HG02840 (cell line): Measurements from ENCODE around the gene FBRSL1.

Experiments used
- ATAC-seq: cut with Tn5 transposase; IDR thresholded peaks from one replicate; pipeline ENCODE4 v1.9.1; 2021; ENCODE audit warnings: mild to moderate bottlenecking, moderate library complexity, moderate number of reproducible peaks; ENCODE audit not compliant: unreplicated experiment, low FRiP score

Gene FBRSL1

DNA sequence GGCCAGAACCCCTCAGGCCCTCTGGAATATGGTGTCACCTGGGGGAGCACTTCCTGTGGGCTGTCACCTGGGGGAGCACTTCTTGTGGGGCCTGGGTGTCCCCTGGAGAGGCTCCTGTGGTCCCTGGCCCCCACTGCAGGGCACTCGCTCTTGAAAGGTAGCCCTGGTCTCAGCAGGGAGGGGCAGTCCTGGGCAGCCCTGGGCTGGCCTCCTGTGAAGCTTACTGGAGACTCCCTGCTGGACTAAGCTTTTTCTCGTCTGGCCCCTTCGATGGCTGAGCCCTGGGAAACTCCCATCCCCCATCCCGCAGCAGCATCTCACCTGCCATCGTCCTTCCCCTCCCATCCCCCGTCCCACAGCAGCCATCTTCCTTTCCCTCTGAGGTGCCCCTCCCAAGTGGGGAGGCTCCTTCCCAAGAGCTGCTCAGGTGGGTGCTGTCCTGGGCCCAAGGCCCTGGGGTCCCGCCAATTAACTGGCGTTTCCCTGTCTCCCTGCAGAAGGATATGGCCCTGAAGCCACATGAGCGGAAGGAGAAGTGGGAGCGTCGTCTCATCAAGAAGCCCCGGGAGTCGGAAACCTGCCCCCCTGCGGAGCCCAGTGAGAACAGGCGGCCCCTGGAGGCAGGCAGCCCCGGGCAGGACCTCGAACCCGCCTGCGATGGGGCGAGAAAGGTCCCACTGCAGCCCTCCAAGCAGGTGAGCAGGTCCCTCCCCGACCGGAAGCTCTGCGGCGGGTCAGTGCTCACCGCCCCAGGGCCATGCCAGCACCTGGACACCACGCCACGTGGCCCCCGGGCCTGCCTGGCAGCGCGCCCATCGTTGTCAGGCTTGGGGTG is 17.9 kb downstream of the FBRSL1 start:
- no peak for ATAC-seq

GRCh38 chr12:132508491-132508740 is 18.5 kb downstream of the FBRSL1 start:
- ATAC-seq: no peak

GRCh38 chr12:132508860-132509732 is 19.1 kb downstream of the FBRSL1 start:
- no peak for ATAC-seq

DNA sequence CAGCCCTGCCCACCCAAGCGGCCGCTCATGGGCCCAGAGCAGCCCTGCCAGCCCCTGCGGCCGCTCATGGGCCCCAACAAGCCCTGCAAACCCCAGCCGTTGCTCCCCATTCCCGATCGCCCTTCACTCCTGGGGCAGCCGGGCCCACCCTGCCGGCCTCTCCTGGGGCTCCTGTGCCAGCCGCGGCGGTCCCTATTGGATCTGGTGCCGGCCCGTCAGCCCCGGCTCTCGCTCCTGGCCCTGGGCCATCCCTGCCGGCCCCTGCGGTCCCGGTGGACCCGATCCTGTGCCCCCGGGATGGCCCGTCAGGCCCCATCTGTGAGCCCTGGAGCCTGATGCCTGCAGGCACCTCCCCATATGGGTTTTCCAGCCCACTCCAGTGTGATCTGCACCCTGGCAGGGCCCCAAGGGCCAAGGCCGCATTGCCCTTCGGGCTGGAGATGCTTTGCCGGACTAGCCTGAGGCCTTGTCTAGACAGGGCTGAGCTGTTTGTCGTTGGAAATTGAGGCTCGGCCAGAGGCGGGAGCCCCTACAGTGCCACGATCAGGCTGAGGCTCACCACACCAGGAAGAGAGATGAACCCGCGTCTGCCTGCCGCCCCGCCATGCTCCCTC is 20.3 kb downstream of the FBRSL1 start:
- no peak for ATAC-seq

- no peak for ATAC-seq
Measured at GRCh38 chr12:132510746-132511477, 21.0 kb downstream of the FBRSL1 start.

- ATAC-seq: no peak
Measured at GRCh38 chr12:132511516-132512196, 21.7 kb downstream of the FBRSL1 start.

- no peak for ATAC-seq
Measured at GRCh38 chr12:132512197-132513069, 22.5 kb downstream of the FBRSL1 start.

DNA sequence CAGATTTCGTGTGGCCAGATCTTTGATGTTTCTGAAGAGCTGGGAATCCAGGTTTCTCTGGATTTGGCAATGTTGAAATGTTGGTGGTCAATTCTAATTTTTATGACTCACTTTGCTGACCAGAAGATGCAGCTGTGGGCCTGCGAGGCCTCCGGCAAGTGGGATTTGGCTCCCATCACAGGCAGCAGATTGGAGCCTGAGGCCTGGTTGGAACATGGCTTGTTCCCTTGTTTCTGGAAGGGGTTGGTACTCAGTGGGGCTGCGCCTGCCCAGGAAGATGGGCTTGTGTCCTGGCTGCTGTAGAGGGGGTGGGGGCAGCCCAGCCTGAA is 23.1 kb downstream of the FBRSL1 start:
- no peak for ATAC-seq

GRCh38 chr12:132513458-132514135 is 23.6 kb downstream of the FBRSL1 start:
- ATAC-seq: no peak

- no peak for ATAC-seq
Measured at GRCh38 chr12:132514216-132514820, 24.4 kb downstream of the FBRSL1 start.

GRCh38 chr12:132514838-132515237 is 24.9 kb downstream of the FBRSL1 start:
- ATAC-seq: no peak

DNA sequence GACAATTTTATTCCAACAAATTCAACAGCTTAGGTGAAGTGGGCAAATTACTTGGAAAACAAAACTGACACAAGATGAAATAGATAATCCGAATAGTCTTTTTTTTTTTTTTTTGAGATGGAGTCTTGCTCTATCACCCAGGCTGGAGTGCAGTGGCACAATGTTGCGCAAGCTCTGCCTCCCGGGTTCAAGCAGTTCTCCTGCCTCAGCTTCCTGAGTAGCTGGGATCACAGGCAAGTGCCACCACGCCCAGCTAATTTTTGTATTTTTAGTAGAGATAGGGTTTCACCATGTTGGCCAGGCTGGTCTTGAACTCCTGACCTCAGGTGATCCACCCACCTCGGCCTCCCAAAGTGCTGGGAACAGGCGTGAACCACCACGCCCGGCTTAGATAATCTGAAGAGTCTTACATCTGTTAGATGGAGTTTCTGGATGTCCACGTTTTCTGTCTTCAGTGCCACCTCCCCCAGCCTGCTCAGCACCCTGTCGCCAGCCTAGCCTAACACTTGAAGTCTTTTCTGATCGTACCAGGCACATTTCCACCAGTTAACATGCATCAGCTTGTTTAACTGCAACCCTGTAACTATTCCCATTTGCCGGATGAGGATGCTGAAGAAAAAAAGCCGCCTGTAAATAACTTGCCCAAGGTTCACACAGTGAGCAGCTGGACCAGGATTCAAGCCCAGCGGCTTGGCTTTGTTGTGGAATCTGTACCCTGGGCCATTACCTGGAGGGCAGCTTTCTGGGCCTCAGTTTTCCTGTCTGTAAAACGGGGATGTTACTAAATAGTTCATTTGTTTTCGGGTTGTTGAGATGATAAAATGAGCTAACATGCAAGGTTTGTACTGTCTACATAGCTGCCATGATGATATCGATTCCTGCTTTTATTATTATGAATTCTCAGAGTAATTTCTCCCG is 26.4 kb downstream of the FBRSL1 start:
- no peak for ATAC-seq

DNA sequence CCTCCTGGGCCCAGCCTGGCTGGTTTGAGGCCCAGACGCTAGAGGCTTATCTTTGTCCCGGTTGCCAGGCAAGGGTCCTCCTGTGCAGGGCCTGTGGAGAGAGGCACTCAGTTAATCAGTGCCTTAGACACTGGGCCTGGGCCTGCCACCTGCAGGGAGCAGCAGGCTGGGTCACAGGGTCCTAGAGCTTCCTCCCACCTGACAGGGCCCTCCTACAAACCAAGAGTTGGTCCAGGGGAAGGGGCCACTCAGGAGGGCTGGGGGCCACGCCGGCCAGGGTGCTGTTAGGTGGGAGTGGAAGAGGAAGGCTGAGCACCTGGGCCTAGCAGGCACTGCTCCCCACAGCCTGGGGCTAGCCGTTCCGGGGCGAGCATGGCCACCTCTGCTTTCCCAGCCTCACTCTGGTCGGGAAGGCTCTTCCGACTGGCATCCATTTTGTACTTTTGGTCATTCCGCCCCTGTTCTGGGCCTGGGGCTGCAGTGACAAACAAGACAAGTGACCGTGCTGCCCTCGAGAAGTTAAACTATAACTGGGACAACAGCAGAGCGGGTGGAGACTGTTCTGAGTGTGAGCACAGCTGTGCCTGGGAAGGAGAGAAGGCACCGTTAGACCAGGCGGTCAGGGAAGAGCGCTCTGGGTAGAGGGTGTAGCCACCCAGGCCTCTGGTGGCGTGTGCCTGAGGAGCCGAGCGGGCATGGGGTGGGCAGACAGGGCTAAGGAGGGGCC is 27.2 kb downstream of the FBRSL1 start:
- no peak for ATAC-seq

- ATAC-seq: no peak
Measured at GRCh38 chr12:132517740-132518100, 27.8 kb downstream of the FBRSL1 start.

- ATAC-seq: no peak
Measured at GRCh38 chr12:132518354-132518992, 28.5 kb downstream of the FBRSL1 start.

GRCh38 chr12:132520421-132521199 is 30.7 kb downstream of the FBRSL1 start:
- ATAC-seq: no peak
